MM.1S (cell line): Measurements from ENCODE around the gene RASGRP2.

Experiments used
- DNase-seq: peaks from one replicate; pipeline ENCODE4 v3.0.0-alpha.2; 2015
- H2AFZ ChIP-seq: fragments of 300-600 bp; sonication (generic); 2 replicates; pipeline ENCODE4 v1.6.0; 2016; ENCODE audit warnings: antibody characterized with exemption, low read length
- H3F3A ChIP-seq: fragments of 300-600 bp; sonication (generic); 2 replicates; pipeline ENCODE4 v1.6.1; 2016; ENCODE audit warnings: mild to moderate bottlenecking, antibody characterized with exemption, low read length, moderate library complexity, mixed read lengths; ENCODE audit not compliant: insufficient read depth
- H3K27ac ChIP-seq: fragments of 300-600 bp; sonication (generic); 2 replicates; pipeline ENCODE4 v1.5.1; 2016; ENCODE audit warnings: mild to moderate bottlenecking, low read length
- H3K27me3 ChIP-seq: fragments of 300-600 bp; sonication (generic); replicated peaks from 2 replicates; pipeline ENCODE4 v1.6.0; 2016; ENCODE audit warnings: low read length; ENCODE audit not compliant: insufficient read depth
- H3K36me3 ChIP-seq: fragments of 300-600 bp; sonication (generic); replicated peaks from 2 replicates; pipeline ENCODE4 v1.6.1; 2016; ENCODE audit warnings: mild to moderate bottlenecking, low read length, mixed read lengths; ENCODE audit not compliant: insufficient read depth
- H3K4me1 ChIP-seq: fragments of 300-600 bp; sonication (generic); 2 replicates; pipeline ENCODE4 v1.6.1; 2016; ENCODE audit warnings: low read length, mixed read lengths
- H3K4me2 ChIP-seq: fragments of 300-600 bp; sonication (generic); 2 replicates; pipeline ENCODE4 v1.6.0; 2016; ENCODE audit warnings: low read depth, low read length
- H3K4me3 ChIP-seq: fragments of 300-600 bp; sonication (generic); 2 replicates; pipeline ENCODE4 v1.5.1; 2016; ENCODE audit warnings: low read length, mixed read lengths
- H3K79me2 ChIP-seq: fragments of 300-600 bp; sonication (generic); 2 replicates; pipeline ENCODE4 v1.6.1; 2016; ENCODE audit warnings: mixed run types, low read length, mixed read lengths
- H3K9ac ChIP-seq: fragments of 300-600 bp; sonication (generic); 2 replicates; pipeline ENCODE4 v1.6.1; 2016; ENCODE audit warnings: low read length, mixed read lengths
- H3K9me2 ChIP-seq: fragments of 300-600 bp; sonication (generic); replicated peaks from 2 replicates; pipeline ENCODE4 v1.6.1; 2016; ENCODE audit warnings: mild to moderate bottlenecking, low read length, mixed read lengths; ENCODE audit not compliant: insufficient read depth
- H3K9me3 ChIP-seq: fragments of 300-600 bp; sonication (generic); replicated peaks from 2 replicates; pipeline ENCODE4 v1.6.1; 2016; ENCODE audit warnings: mild to moderate bottlenecking, low read length, mixed read lengths; ENCODE audit not compliant: insufficient read depth
- H4K20me1 ChIP-seq: fragments of 300-600 bp; sonication (generic); 2 replicates; pipeline ENCODE4 v1.6.1; 2016; ENCODE audit warnings: mild to moderate bottlenecking, low read length, moderate library complexity, mixed read lengths; ENCODE audit not compliant: insufficient read depth
- EZH2 ChIP-seq: fragments of 300-600 bp; sonication (generic); optimal IDR thresholded peaks from 2 replicates; pipeline ENCODE3; 2017; ENCODE audit warnings: low read depth, mild to moderate bottlenecking, antibody characterized with exemption, low read length, mixed read lengths
- EZH2phosphoT487 ChIP-seq: fragments of 300-600 bp; sonication (generic); IDR thresholded peaks from 2 replicates; pipeline ENCODE4 v1.6.1; 2018; ENCODE audit warnings: antibody characterized with exemption, low read length
- TF ChIP-seq, protein P1 (sequence below): fragments of 300-600 bp; sonication (generic); IDR thresholded peaks from 2 replicates; pipeline ENCODE4 v1.5.1; 2016; ENCODE audit warnings: antibody characterized with exemption, low read length, mixed read lengths

The RASGRP2 gene

GRCh38 chr11:64754124-64754918 is 10.4 kb upstream of the RASGRP2 start:
- Histone ChIP-seq H3K4me1 (no peaks in the 10 kb centered on the region), H3K9me3 (no peaks in the 10 kb centered on the region), H3F3A (no peaks in the 10 kb centered on the region), H3K27me3 (no peaks in the 10 kb centered on the region), H3K4me2 (no peak overlapping the region), H4K20me1 (no peaks in the 10 kb centered on the region), H3K4me3 (no peak overlapping the region), H2AFZ (no peak overlapping the region), H3K36me3 (no peaks in the 10 kb centered on the region), H3K79me2 (no peaks in the 10 kb centered on the region), H3K27ac (no peak overlapping the region), H3K9me2 (no peaks in the 10 kb centered on the region), H3K9ac (no peak overlapping the region)
- TF ChIP-seq EZH2phosphoT487 (no peak), EZH2 (no peak)
- TF ChIP-seq, protein P1, sequence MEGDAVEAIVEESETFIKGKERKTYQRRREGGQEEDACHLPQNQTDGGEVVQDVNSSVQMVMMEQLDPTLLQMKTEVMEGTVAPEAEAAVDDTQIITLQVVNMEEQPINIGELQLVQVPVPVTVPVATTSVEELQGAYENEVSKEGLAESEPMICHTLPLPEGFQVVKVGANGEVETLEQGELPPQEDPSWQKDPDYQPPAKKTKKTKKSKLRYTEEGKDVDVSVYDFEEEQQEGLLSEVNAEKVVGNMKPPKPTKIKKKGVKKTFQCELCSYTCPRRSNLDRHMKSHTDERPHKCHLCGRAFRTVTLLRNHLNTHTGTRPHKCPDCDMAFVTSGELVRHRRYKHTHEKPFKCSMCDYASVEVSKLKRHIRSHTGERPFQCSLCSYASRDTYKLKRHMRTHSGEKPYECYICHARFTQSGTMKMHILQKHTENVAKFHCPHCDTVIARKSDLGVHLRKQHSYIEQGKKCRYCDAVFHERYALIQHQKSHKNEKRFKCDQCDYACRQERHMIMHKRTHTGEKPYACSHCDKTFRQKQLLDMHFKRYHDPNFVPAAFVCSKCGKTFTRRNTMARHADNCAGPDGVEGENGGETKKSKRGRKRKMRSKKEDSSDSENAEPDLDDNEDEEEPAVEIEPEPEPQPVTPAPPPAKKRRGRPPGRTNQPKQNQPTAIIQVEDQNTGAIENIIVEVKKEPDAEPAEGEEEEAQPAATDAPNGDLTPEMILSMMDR: no peak
- no peak for DNase-seq

GRCh38 chr11:64753380-64754123 is 9.6 kb upstream of the RASGRP2 start:
- TF ChIP-seq EZH2 (no peak), EZH2phosphoT487 (no peak)
- TF ChIP-seq, protein P1: no peak
- Histone ChIP-seq H2AFZ (no peak overlapping the region), H3K4me3 (no peak overlapping the region), H3K27ac (no peak overlapping the region), H3F3A (no peaks in the 10 kb centered on the region), H3K9ac (no peak overlapping the region), H3K79me2 (no peaks in the 10 kb centered on the region), H3K9me2 (no peaks in the 10 kb centered on the region), H3K9me3 (no peaks in the 10 kb centered on the region), H3K36me3 (no peaks in the 10 kb centered on the region), H4K20me1 (no peaks in the 10 kb centered on the region), H3K4me2 (no peak overlapping the region), H3K27me3 (no peaks in the 10 kb centered on the region), H3K4me1 (no peaks in the 10 kb centered on the region)
- no peak for DNase-seq

- no peak overlapping the region for H3K4me2 ChIP-seq
- H3K9me2 ChIP-seq: no peaks in the 10 kb centered on the region
- no peaks in the 10 kb centered on the region for H3F3A ChIP-seq
- no peak for TF ChIP-seq EZH2
- no peak for TF ChIP-seq EZH2phosphoT487
- TF ChIP-seq, protein P1: no peak
- no peak overlapping the region for H3K4me3 ChIP-seq
- no peak overlapping the region for H2AFZ ChIP-seq
- no peaks in the 10 kb centered on the region for H3K4me1 ChIP-seq
- H3K9me3 ChIP-seq: no peaks in the 10 kb centered on the region
- no peak overlapping the region for H3K27ac ChIP-seq
- DNase-seq: no peak
- no peaks in the 10 kb centered on the region for H3K36me3 ChIP-seq
- peaks cover 5% of the 10 kb centered on the region for H3K27me3 ChIP-seq
- H3K79me2 ChIP-seq: no peaks in the 10 kb centered on the region
- H4K20me1 ChIP-seq: no peaks in the 10 kb centered on the region
- no peak overlapping the region for H3K9ac ChIP-seq
Observed at GRCh38 chr11:64753019-64753379, 9.1 kb upstream of the RASGRP2 start.
